ENCODE measurements around the gene ST3GAL2. TPM values are rescaled to one million over a fixed set of nuclear protein-coding genes. Genes with fewer than 3 reads are reported as not detected.
A peak's percentile ranks its signal among the peaks of the same experiment; 100 is the strongest.

ST3GAL2 gene, protein sequence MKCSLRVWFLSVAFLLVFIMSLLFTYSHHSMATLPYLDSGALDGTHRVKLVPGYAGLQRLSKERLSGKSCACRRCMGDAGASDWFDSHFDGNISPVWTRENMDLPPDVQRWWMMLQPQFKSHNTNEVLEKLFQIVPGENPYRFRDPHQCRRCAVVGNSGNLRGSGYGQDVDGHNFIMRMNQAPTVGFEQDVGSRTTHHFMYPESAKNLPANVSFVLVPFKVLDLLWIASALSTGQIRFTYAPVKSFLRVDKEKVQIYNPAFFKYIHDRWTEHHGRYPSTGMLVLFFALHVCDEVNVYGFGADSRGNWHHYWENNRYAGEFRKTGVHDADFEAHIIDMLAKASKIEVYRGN
- total RNA-seq (10 to 100 TPM; 28.7 to 35.1 TPM), polyA plus RNA-seq (ENCODE audit: insufficient read length in 6 of 6) (10 to 100 TPM; 25.3 to 38.5 (median 30.6) TPM)
- long read RNA-seq, donor 1, full-length matches to known transcripts: 13 of 18 reads
- long read RNA-seq, donor 1, partial matches to known transcripts: 5 of 18 reads
- long read RNA-seq, donor 1, other reads (novel, unspliced or antisense): 0 of 18 reads
- long read RNA-seq, donor 2, full-length matches to known transcripts: 5 of 5 reads
- long read RNA-seq, donor 2, partial matches to known transcripts: 0 of 5 reads
- long read RNA-seq, donor 2, other reads (novel, unspliced or antisense): 0 of 5 reads
- long read RNA-seq, donor 3, full-length matches to known transcripts: 8 of 8 reads
- long read RNA-seq, donor 3, partial matches to known transcripts: 0 of 8 reads
- long read RNA-seq, donor 3, other reads (novel, unspliced or antisense): 0 of 8 reads
- long read RNA-seq, donor 4, partial matches to known transcripts: 0 of 7 reads
- long read RNA-seq, donor 4, other reads (novel, unspliced or antisense): 7 of 7 reads
- long read RNA-seq, donor 5, full-length matches to known transcripts: 8 of 8 reads
- long read RNA-seq, donor 5, partial matches to known transcripts: 0 of 8 reads
- long read RNA-seq, donor 5, other reads (novel, unspliced or antisense): 0 of 8 reads
- long read RNA-seq, donor 6, full-length matches to known transcripts: 4 of 4 reads
- long read RNA-seq, donor 6, partial matches to known transcripts: 0 of 4 reads
- long read RNA-seq, donor 6, other reads (novel, unspliced or antisense): 0 of 4 reads
- long read RNA-seq, donor 7, full-length matches to known transcripts: 4 of 4 reads
- long read RNA-seq, donor 7, partial matches to known transcripts: 0 of 4 reads
- long read RNA-seq, donor 7, other reads (novel, unspliced or antisense): 0 of 4 reads
- long read RNA-seq, donor 8, full-length matches to known transcripts: 10 of 21 reads
- long read RNA-seq, donor 8, partial matches to known transcripts: 11 of 21 reads
- long read RNA-seq, donor 8, other reads (novel, unspliced or antisense): 0 of 21 reads
- long read RNA-seq, donor 9, partial matches to known transcripts: 0 of 1 reads
- long read RNA-seq, donor 9, other reads (novel, unspliced or antisense): 0 of 1 reads
- long read RNA-seq, donor 10, full-length matches to known transcripts: 1 of 2 reads
- long read RNA-seq, donor 10, partial matches to known transcripts: 1 of 2 reads
- long read RNA-seq, donor 10, other reads (novel, unspliced or antisense): 0 of 2 reads
- long read RNA-seq, donor 11: 0 reads
- long read RNA-seq, donor 12, full-length matches to known transcripts: 6 of 6 reads
- long read RNA-seq, donor 12, partial matches to known transcripts: 0 of 6 reads
- long read RNA-seq, donor 12, other reads (novel, unspliced or antisense): 0 of 6 reads

GRCh38 chr16:70438969-70439862, at the start of gene ST3GAL2:
Gene ST3GAL2, minus strand, starts transcription at chr16:70439100. Its CDS starts 40,570 bp downstream, at chr16:70398530.
- Histone ChIP-seq H3K27ac (peak within 1 kb of the TSS; percentile 83), H3K4me3 (peak within 1 kb of the TSS; percentile 62 to 81), H3K36me3 (no peaks in the 10 kb centered on the region), H3K4me1 (peaks cover 14 to 48% of the 10 kb centered on the region in 2 donors), H3K9me3 (no peaks in the 10 kb centered on the region), H3K27me3 (no peaks in the 10 kb centered on the region)
- intact Hi-C loops (cut with DNase I): no loop called here
- peak; percentile 95 to 98 (median 96) for DNase-seq
- TF ChIP-seq, protein P1, sequence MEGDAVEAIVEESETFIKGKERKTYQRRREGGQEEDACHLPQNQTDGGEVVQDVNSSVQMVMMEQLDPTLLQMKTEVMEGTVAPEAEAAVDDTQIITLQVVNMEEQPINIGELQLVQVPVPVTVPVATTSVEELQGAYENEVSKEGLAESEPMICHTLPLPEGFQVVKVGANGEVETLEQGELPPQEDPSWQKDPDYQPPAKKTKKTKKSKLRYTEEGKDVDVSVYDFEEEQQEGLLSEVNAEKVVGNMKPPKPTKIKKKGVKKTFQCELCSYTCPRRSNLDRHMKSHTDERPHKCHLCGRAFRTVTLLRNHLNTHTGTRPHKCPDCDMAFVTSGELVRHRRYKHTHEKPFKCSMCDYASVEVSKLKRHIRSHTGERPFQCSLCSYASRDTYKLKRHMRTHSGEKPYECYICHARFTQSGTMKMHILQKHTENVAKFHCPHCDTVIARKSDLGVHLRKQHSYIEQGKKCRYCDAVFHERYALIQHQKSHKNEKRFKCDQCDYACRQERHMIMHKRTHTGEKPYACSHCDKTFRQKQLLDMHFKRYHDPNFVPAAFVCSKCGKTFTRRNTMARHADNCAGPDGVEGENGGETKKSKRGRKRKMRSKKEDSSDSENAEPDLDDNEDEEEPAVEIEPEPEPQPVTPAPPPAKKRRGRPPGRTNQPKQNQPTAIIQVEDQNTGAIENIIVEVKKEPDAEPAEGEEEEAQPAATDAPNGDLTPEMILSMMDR (IDR thresholded peaks at IDR 0.05): no peak
- peak; percentile 99 for ATAC-seq

DNA sequence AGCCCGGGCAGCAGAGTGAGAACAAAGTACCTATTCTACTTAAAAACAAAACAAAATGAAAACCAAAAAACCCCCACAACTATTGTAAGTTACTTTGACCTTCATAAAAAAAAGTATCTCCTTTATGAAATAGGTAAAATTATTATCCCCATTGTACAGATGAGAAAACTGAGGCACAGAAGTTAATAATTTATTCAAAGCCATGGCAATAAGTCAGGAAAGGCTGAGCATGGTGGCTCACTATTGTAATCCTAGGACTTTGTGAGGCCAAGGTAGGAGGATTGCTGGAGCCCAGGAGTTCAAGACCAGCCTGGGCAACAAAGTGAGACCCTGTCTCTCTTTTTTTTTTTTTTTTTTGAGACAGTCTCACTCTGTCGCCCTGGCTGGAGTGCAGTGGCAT, 46.0 kb upstream of the ST3GAL2 start:
- no peak overlapping the region for H3K27ac ChIP-seq
- intact Hi-C loops (cut with DNase I): no loop called here
- ATAC-seq: no peak
- no peaks in the 10 kb centered on the region for H3K27me3 ChIP-seq
- TF ChIP-seq, protein P1 (IDR thresholded peaks at IDR 0.05): no peak
- H3K4me3 ChIP-seq: no peak overlapping the region
- H3K4me1 ChIP-seq: no peaks in the 10 kb centered on the region
- no peak for DNase-seq
- peaks cover 0 to 86% of the 10 kb centered on the region in 2 donors for H3K36me3 ChIP-seq
- no peaks in the 10 kb centered on the region for H3K9me3 ChIP-seq

DNA sequence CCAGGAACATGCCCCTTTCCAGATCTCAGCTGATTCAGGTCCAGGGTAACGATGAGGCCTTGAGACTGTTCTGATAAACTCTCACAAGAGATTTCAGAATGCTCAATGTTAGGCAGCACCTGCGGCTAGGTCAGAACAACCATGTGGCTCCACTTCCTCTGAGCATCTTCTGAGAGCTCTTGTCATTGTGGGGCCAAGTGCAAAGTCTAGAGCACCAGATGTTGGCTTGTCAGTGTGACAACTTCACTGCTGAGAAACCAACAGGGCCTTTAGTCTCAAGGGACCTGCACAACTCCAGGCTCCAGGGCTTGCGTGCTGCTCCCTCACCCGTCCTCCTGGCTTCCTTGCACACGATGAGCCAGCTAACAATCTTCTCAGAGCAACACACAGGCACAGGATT, 44.5 kb upstream of the ST3GAL2 start:
- Histone ChIP-seq H3K27me3 (no peaks in the 10 kb centered on the region), H3K36me3 (peaks cover 0 to 86% of the 10 kb centered on the region in 2 donors), H3K4me1 (peaks cover 0 to 8% of the 10 kb centered on the region in 2 donors), H3K9me3 (no peaks in the 10 kb centered on the region), H3K27ac (no peak overlapping the region), H3K4me3 (no peak overlapping the region)
- ATAC-seq: no peak
- DNase-seq: no peak
- TF ChIP-seq, protein P1 (IDR thresholded peaks at IDR 0.05): no peak
- intact Hi-C loops (cut with DNase I): no loop called here

DNA sequence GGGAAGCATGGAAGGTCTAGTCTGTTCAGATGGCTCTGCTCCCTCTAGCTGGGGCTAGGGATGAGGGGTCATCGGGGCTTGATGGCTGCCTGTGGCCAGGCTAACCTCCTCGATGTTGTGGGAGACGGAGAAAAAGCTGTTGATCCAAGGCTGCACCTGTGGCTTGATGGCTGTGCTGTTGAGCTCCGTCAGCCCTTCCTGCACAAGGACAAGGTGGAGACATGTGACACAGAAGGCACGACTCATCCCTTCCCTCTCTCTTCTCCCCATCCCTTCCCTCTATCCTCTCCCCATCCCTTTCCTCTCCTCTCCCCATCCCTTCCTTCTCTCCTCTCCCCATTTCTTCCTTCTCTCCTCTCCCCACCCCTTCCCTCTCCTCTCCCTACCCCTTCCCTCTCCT, 43.7 kb upstream of the ST3GAL2 start:
- DNase-seq: no peak
- H3K36me3 ChIP-seq: peaks cover 0 to 86% of the 10 kb centered on the region in 2 donors
- no peaks in the 10 kb centered on the region for H3K9me3 ChIP-seq
- intact Hi-C loops (cut with DNase I): no loop called here
- no peak overlapping the region for H3K4me3 ChIP-seq
- TF ChIP-seq, protein P1 (IDR thresholded peaks at IDR 0.05): no peak
- H3K27ac ChIP-seq: no peak overlapping the region
- ATAC-seq: no peak
- H3K4me1 ChIP-seq: peaks cover 0 to 12% of the 10 kb centered on the region in 2 donors
- H3K27me3 ChIP-seq: no peaks in the 10 kb centered on the region

Data from left lung (tissue), 14 donors.